ENCODE results near the gene TSN. TPM values are rescaled to one million over a fixed set of nuclear protein-coding genes. Genes with fewer than 3 reads are reported as not detected.

Gene TSN
- total RNA-seq, 1 experiment from 2014 or later: 96.0 TPM

- intact Hi-C loops (cut with micrococcal nuclease; ENCODE audit: unreplicated experiment) (no loop called here), in situ Hi-C loops (cut with HindIII; ENCODE audit: low pct_unique_long_range_greater_than_20kb, low sequenced_read_pairs) (no loop called here)
- no peaks in the 10 kb centered on the region for H3K36me3 ChIP-seq (ENCODE audit: control insufficient read depth, insufficient read depth, low read length)
- DNase-seq (ENCODE audit: low read depth, low spot score) (no peak), ATAC-seq (no peak)
- H3K4me1 ChIP-seq (ENCODE audit: control insufficient read depth, insufficient read depth, low read length): peaks cover 7% of the 10 kb centered on the region; the same call in 1 of the 2 replicates
- no peak overlapping the region for H3K4me3 ChIP-seq (ENCODE audit: low read depth in 2 of 2, low read length in 2 of 2)
- no peaks in the 10 kb centered on the region for H3K9me3 ChIP-seq (ENCODE audit: control insufficient read depth, insufficient read depth, low read depth, low read length)
- BruUV-seq (replicated peaks): no TSS peak
- POLR2A ChIA-PET: no interaction called here
- no peak overlapping the region for H3K27ac ChIP-seq (ENCODE audit: low read length)
- no peak for TF ChIP-seq CTCF (IDR thresholded peaks at IDR 0.05)
- no peak for TF ChIP-seq POLR2AphosphoS5 (IDR thresholded peaks at IDR 0.05; ENCODE audit: low read depth, low read length)
- TF ChIP-seq SIN3A (IDR thresholded peaks at IDR 0.05; ENCODE audit: borderline replicate concordance, insufficient read depth, low read depth, low read length): no peak
- TF ChIP-seq TCF7L2 (IDR thresholded peaks at IDR 0.05; ENCODE audit: low read depth, low read length): no peak
- TF ChIP-seq, protein P1, sequence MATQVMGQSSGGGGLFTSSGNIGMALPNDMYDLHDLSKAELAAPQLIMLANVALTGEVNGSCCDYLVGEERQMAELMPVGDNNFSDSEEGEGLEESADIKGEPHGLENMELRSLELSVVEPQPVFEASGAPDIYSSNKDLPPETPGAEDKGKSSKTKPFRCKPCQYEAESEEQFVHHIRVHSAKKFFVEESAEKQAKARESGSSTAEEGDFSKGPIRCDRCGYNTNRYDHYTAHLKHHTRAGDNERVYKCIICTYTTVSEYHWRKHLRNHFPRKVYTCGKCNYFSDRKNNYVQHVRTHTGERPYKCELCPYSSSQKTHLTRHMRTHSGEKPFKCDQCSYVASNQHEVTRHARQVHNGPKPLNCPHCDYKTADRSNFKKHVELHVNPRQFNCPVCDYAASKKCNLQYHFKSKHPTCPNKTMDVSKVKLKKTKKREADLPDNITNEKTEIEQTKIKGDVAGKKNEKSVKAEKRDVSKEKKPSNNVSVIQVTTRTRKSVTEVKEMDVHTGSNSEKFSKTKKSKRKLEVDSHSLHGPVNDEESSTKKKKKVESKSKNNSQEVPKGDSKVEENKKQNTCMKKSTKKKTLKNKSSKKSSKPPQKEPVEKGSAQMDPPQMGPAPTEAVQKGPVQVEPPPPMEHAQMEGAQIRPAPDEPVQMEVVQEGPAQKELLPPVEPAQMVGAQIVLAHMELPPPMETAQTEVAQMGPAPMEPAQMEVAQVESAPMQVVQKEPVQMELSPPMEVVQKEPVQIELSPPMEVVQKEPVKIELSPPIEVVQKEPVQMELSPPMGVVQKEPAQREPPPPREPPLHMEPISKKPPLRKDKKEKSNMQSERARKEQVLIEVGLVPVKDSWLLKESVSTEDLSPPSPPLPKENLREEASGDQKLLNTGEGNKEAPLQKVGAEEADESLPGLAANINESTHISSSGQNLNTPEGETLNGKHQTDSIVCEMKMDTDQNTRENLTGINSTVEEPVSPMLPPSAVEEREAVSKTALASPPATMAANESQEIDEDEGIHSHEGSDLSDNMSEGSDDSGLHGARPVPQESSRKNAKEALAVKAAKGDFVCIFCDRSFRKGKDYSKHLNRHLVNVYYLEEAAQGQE (IDR thresholded peaks at IDR 0.05; ENCODE audit: insufficient read depth in 1 of 2, low read depth in 2 of 2, low read length in 1 of 2): no peak
- H3K27me3 ChIP-seq (ENCODE audit: control insufficient read depth, insufficient read depth, low read length): no peaks in the 10 kb centered on the region
- CTCF ChIA-PET: no interaction called here
Measured at GRCh38 chr2:121774235-121774634, 18.8 kb downstream of the TSN start.

DNA sequence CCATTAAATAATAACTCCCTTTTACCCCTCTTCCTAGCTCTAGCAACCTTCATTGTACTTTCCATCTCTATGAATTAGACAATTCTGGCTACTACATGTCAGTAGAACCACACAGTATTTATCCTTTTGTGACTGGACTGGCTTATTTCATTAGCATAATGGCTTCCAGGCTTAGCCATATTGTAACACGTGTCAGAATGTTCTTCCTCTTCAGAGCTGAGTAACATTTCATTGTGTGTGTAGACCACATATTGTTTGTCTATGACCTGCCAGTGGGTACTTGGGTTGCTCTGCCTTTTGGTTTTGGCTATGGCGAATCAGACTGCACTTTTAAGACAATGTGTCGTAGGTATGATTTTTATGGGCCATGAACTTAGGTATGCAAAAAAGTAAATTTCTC is 20.9 kb downstream of the TSN start:
- peaks cover 7% of the 10 kb centered on the region; the same call in 1 of the 2 replicates for H3K4me1 ChIP-seq (ENCODE audit: control insufficient read depth, insufficient read depth, low read length)
- intact Hi-C loops (cut with micrococcal nuclease; ENCODE audit: unreplicated experiment) (no loop called here), in situ Hi-C loops (cut with HindIII; ENCODE audit: low pct_unique_long_range_greater_than_20kb, low sequenced_read_pairs) (no loop called here)
- H3K27ac ChIP-seq (ENCODE audit: low read length): no peak overlapping the region
- ATAC-seq (no peak), DNase-seq (ENCODE audit: low read depth, low spot score) (no peak)
- no peak for TF ChIP-seq TCF7L2 (IDR thresholded peaks at IDR 0.05; ENCODE audit: low read depth, low read length)
- no peak for TF ChIP-seq POLR2AphosphoS5 (IDR thresholded peaks at IDR 0.05; ENCODE audit: low read depth, low read length)
- no peak for TF ChIP-seq SIN3A (IDR thresholded peaks at IDR 0.05; ENCODE audit: borderline replicate concordance, insufficient read depth, low read depth, low read length)
- TF ChIP-seq CTCF (IDR thresholded peaks at IDR 0.05): no peak
- TF ChIP-seq, protein P1 (IDR thresholded peaks at IDR 0.05; ENCODE audit: insufficient read depth in 1 of 2, low read depth in 2 of 2, low read length in 1 of 2): no peak
- no peaks in the 10 kb centered on the region for H3K27me3 ChIP-seq (ENCODE audit: control insufficient read depth, insufficient read depth, low read length)
- no TSS peak for BruUV-seq (replicated peaks)
- no peaks in the 10 kb centered on the region for H3K9me3 ChIP-seq (ENCODE audit: control insufficient read depth, insufficient read depth, low read depth, low read length)
- CTCF ChIA-PET: no interaction called here
- no peak overlapping the region for H3K4me3 ChIP-seq (ENCODE audit: low read depth in 2 of 2, low read length in 2 of 2)
- POLR2A ChIA-PET: no interaction called here
- no peaks in the 10 kb centered on the region for H3K36me3 ChIP-seq (ENCODE audit: control insufficient read depth, insufficient read depth, low read length)
